Suprapubic skin (tissue), 4 donors: Measurements from ENCODE around the gene EML2.

Experiments
- CTCF ChIP-seq, 2 donors: fragments of 200-600 bp in 1 of 2; fragments of 450-650 bp in 1 of 2; sonication (generic) in 1 of 2; IDR thresholded peaks; one replicate each; pipeline ENCODE4 v1.5.1; 2016 to 2019; ENCODE audit warnings: antibody characterized with exemption in 2 of 2, mild to moderate bottlenecking in 1 of 2, moderate library complexity in 1 of 2
- POLR2A ChIP-seq, 2 donors: fragments of 450-650 bp; IDR thresholded peaks; one replicate each; pipeline ENCODE4 v1.6.1; 2017; ENCODE audit warnings: antibody characterized with exemption in 2 of 2, mild to moderate bottlenecking in 2 of 2, moderate library complexity in 2 of 2
- POLR2AphosphoS5 ChIP-seq, 3 donors: sonication (generic); formaldehyde crosslinking; IDR thresholded peaks; one replicate each; pipeline ENCODE4 v1.6.1; 2017; ENCODE audit warnings: antibody characterized with exemption in 3 of 3

GRCh38 chr19:45657520-45658167 is 18.4 kb upstream of the EML2 start:
- no peak for TF ChIP-seq POLR2AphosphoS5 (IDR thresholded peaks at IDR 0.05)
- no peak for TF ChIP-seq CTCF (IDR thresholded peaks at IDR 0.05)
- TF ChIP-seq POLR2A (IDR thresholded peaks at IDR 0.05): no peak
